Loucy (cell line): Measurements from ENCODE around the gene FAM221A.

Experiments used
- H2AFZ ChIP-seq: fragments of 200-600 bp; sonication (generic); 2 replicates; pipeline ENCODE4 v1.6.0; 2016; ENCODE audit warnings: antibody characterized with exemption, mild to moderate bottlenecking, low read length, moderate library complexity
- H3F3A ChIP-seq: fragments of 200-600 bp; 2 replicates; pipeline ENCODE4 v1.6.0; 2016; ENCODE audit warnings: antibody characterized with exemption, low read depth, mild to moderate bottlenecking
- H3K27me3 ChIP-seq: fragments of 200-600 bp; sonication (generic); 2 replicates; pipeline ENCODE4 v1.6.1; 2014; ENCODE audit warnings: low read length, mild to moderate bottlenecking; ENCODE audit not compliant: insufficient read depth, poor library complexity, severe bottlenecking
- H3K36me3 ChIP-seq: fragments of 200-600 bp; sonication (generic); 2 replicates; pipeline ENCODE4 v1.6.1; 2016; ENCODE audit warnings: low read length; ENCODE audit not compliant: insufficient read depth
- H3K4me1 ChIP-seq: fragments of 200-600 bp; sonication (generic); 2 replicates; pipeline ENCODE4 v1.5.1; 2014; ENCODE audit warnings: low read length, mild to moderate bottlenecking; ENCODE audit not compliant: insufficient read depth, poor library complexity, severe bottlenecking
- H3K4me2 ChIP-seq: fragments of 200-600 bp; sonication (generic); 2 replicates; pipeline ENCODE4 v1.6.0; 2014; ENCODE audit warnings: antibody characterized with exemption, low read length, low read depth, mild to moderate bottlenecking; ENCODE audit not compliant: poor library complexity, severe bottlenecking
- H3K4me3 ChIP-seq: fragments of 200-600 bp; sonication (generic); 2 replicates; pipeline ENCODE4 v1.5.1; 2014; ENCODE audit warnings: low read length, mild to moderate bottlenecking, mixed read lengths; ENCODE audit not compliant: poor library complexity, severe bottlenecking
- H3K79me2 ChIP-seq: fragments of 200-600 bp; sonication (generic); 2 replicates; pipeline ENCODE4 v1.6.1; 2014; ENCODE audit warnings: low read length; ENCODE audit not compliant: insufficient read depth
- H3K9ac ChIP-seq: fragments of 200-600 bp; sonication (generic); 2 replicates; pipeline ENCODE4 v1.6.0; 2014; ENCODE audit warnings: mild to moderate bottlenecking, low read depth, low read length, moderate library complexity; ENCODE audit not compliant: poor library complexity, severe bottlenecking
- H3K9me2 ChIP-seq: fragments of 200-600 bp; sonication (generic); replicated peaks from 2 replicates; pipeline ENCODE4 v1.6.1; 2016; ENCODE audit warnings: low read depth, low read length, mixed read lengths
- H3K9me3 ChIP-seq: fragments of 200-600 bp; sonication (generic); 2 replicates; pipeline ENCODE4 v1.6.1; 2014; ENCODE audit warnings: mild to moderate bottlenecking, antibody characterized with exemption, low read length, low read depth; ENCODE audit not compliant: insufficient read depth
- H4K20me1 ChIP-seq: fragments of 200-600 bp; sonication (generic); 2 replicates; pipeline ENCODE4 v1.6.0; 2014; ENCODE audit warnings: antibody characterized with exemption, low read length, mild to moderate bottlenecking; ENCODE audit not compliant: insufficient read depth, poor library complexity, severe bottlenecking
- CTCF ChIP-seq: fragments of 200-600 bp; sonication (generic); conservative IDR thresholded peaks from 2 replicates; pipeline ENCODE4 v1.5.1; 2014; ENCODE audit warnings: mild to moderate bottlenecking, antibody characterized with exemption, low read length
- EZH2phosphoT487 ChIP-seq: fragments of 200-600 bp; IDR thresholded peaks from 2 replicates; pipeline ENCODE4 v1.6.1; 2018; ENCODE audit warnings: antibody characterized with exemption, mild to moderate bottlenecking, moderate library complexity, borderline replicate concordance

FAM221A gene

GRCh38 chr7:23658831-23659427, 21.1 kb upstream of the FAM221A start:
- Histone ChIP-seq H4K20me1 (no peaks in the 10 kb centered on the region), H2AFZ (no peak overlapping the region), H3K4me3 (no peak overlapping the region), H3K79me2 (no peaks in the 10 kb centered on the region), H3K9me3 (peaks cover 3% of the 10 kb centered on the region; the same call in 1 of the 2 replicates), H3K9me2 (no peaks in the 10 kb centered on the region), H3K9ac (no peak overlapping the region), H3F3A (no peaks in the 10 kb centered on the region), H3K36me3 (no peaks in the 10 kb centered on the region), H3K27me3 (no peaks in the 10 kb centered on the region), H3K4me2 (no peak overlapping the region), H3K4me1 (peaks cover under 1% of the 10 kb centered on the region)
- TF ChIP-seq EZH2phosphoT487 = no peak
- TF ChIP-seq CTCF = no peak

- TF ChIP-seq EZH2phosphoT487 (no peak), CTCF (no peak)
- Histone ChIP-seq H3K4me3 (no peak overlapping the region), H3K9me2 (no peaks in the 10 kb centered on the region), H3K79me2 (no peaks in the 10 kb centered on the region), H3K9ac (no peak overlapping the region), H3F3A (no peaks in the 10 kb centered on the region), H4K20me1 (no peaks in the 10 kb centered on the region), H3K4me1 (peaks cover 8% of the 10 kb centered on the region), H3K4me2 (no peak overlapping the region), H3K27me3 (no peaks in the 10 kb centered on the region), H3K36me3 (no peaks in the 10 kb centered on the region), H2AFZ (no peak overlapping the region), H3K9me3 (no peaks in the 10 kb centered on the region)
Observed at GRCh38 chr7:23661385-23661784, 18.6 kb upstream of the FAM221A start.

- H3F3A ChIP-seq = no peaks in the 10 kb centered on the region
- no peaks in the 10 kb centered on the region for H3K79me2 ChIP-seq
- no peak overlapping the region for H3K9ac ChIP-seq
- H3K9me3 ChIP-seq = no peaks in the 10 kb centered on the region
- no peak overlapping the region for H2AFZ ChIP-seq
- H3K4me2 ChIP-seq = no peak overlapping the region
- no peaks in the 10 kb centered on the region for H3K36me3 ChIP-seq
- H3K4me3 ChIP-seq = no peak overlapping the region
- peaks cover 8% of the 10 kb centered on the region for H3K4me1 ChIP-seq
- H3K9me2 ChIP-seq = no peaks in the 10 kb centered on the region
- H4K20me1 ChIP-seq = no peaks in the 10 kb centered on the region
- no peak for TF ChIP-seq CTCF
- no peak for TF ChIP-seq EZH2phosphoT487
- no peaks in the 10 kb centered on the region for H3K27me3 ChIP-seq
Observed at GRCh38 chr7:23662124-23662983, 17.6 kb upstream of the FAM221A start.
